Measurements from ENCODE around the gene CHST8. TPM values are rescaled to one million over a fixed set of nuclear protein-coding genes. Genes with fewer than 3 reads are reported as not detected.

The CHST8 gene
- total and polyA plus RNA-seq, 11 donors = 0.10 to 0.88 (median 0.22) TPM; not detected in 3

DNA sequence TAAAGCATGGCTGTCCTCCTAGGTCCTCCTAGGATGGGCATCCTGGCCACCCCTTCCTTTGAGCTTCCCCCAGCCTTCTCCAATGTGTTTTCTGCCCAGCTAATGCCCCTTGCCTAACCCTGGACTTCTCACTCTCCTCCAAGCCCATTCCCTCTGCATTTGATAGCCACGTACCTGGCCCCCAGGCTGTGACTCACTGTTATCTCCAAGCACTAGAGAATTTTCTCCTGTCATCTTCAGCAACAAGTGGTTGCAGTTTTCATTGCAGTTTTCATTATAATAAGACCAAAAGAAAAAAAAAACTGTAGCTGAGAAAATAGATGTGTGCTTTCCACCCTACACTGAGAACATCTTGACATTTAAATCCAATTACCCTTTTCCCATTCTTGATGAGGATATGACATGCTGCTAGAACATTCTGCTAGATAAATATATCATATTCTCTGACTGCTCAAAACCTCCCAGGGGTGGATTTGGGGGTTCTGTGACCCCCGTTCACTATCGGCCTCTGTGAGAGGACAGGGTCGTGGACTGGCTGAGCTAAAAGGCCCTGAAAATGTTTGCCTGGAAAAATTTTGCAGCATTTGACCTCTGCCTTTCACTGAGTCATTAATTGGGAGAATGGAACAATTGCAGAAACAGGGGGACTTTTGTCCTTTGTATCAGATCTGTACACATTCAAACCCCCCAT is 116.1 kb downstream of the CHST8 start:
- 61 to 72% (median 67%) methylated on average over 4 of the region's 4 CpGs for WGBS, 4 donors
- no peaks in the 10 kb centered on the region for H3K36me3 ChIP-seq
- no peaks in the 10 kb centered on the region for H3K4me1 ChIP-seq
- peaks cover 0 to 18% (median 0%) of the 10 kb centered on the region in 9 donors for H3K27me3 ChIP-seq
- H3K9me3 ChIP-seq = no peaks in the 10 kb centered on the region
- ATAC-seq = no peak
- H3K27ac ChIP-seq = no peak overlapping the region
- TF ChIP-seq POLR2A (IDR thresholded peaks at IDR 0.05) = no peak
- TF ChIP-seq, protein P1, sequence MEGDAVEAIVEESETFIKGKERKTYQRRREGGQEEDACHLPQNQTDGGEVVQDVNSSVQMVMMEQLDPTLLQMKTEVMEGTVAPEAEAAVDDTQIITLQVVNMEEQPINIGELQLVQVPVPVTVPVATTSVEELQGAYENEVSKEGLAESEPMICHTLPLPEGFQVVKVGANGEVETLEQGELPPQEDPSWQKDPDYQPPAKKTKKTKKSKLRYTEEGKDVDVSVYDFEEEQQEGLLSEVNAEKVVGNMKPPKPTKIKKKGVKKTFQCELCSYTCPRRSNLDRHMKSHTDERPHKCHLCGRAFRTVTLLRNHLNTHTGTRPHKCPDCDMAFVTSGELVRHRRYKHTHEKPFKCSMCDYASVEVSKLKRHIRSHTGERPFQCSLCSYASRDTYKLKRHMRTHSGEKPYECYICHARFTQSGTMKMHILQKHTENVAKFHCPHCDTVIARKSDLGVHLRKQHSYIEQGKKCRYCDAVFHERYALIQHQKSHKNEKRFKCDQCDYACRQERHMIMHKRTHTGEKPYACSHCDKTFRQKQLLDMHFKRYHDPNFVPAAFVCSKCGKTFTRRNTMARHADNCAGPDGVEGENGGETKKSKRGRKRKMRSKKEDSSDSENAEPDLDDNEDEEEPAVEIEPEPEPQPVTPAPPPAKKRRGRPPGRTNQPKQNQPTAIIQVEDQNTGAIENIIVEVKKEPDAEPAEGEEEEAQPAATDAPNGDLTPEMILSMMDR (IDR thresholded peaks at IDR 0.05) = no peak
- peak in 1 of 5 donors; percentile 12 for DNase-seq
- intact Hi-C loops (cut with DNase I) = no loop called here
- H3K4me3 ChIP-seq = no peak overlapping the region

DNA sequence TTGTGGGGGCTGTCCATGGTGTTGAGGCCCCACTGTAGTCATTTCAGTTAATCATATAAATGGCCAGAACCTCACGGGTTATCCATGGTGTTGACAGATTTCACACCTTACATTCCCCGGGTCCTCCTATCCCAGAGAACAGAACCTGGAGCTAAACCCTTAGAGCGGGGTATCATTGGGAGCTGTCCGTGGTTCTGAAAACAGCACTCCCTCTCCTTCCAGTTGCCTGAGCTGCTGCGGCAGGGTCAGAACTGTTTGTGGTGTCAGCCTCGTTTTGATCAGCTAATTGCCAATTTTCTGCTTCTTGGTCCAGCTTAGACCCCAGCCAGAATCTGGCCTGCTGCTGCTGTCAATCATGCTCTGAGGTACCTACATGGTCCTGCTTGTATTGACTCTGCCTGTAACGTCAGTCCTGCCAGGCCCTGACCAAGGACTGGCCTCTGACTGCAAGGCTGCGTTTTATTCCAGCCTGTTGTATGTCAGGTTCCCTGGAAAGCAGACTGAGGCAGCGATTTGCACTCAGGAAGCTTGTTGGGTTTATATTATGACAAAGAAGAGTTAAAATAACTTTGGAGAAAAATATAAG is 119.2 kb downstream of the CHST8 start:
- Histone ChIP-seq H3K9me3 (no peaks in the 10 kb centered on the region), H3K36me3 (no peaks in the 10 kb centered on the region), H3K27ac (no peak overlapping the region), H3K4me1 (no peaks in the 10 kb centered on the region), H3K4me3 (no peak overlapping the region), H3K27me3 (peaks cover 0 to 29% (median 0%) of the 10 kb centered on the region in 9 donors)
- TF ChIP-seq POLR2A (IDR thresholded peaks at IDR 0.05) = no peak
- TF ChIP-seq, protein P1 (IDR thresholded peaks at IDR 0.05) = no peak
- ATAC-seq (peak in 2 of 4 donors; percentile 58), DNase-seq (peak in 2 of 5 donors; percentile 25 to 30)
- 18 to 25% (median 20%) methylated on average over 8 to 9 of the region's 9 CpGs for WGBS, 4 donors
- intact Hi-C loops (cut with DNase I) = no loop called here

DNA sequence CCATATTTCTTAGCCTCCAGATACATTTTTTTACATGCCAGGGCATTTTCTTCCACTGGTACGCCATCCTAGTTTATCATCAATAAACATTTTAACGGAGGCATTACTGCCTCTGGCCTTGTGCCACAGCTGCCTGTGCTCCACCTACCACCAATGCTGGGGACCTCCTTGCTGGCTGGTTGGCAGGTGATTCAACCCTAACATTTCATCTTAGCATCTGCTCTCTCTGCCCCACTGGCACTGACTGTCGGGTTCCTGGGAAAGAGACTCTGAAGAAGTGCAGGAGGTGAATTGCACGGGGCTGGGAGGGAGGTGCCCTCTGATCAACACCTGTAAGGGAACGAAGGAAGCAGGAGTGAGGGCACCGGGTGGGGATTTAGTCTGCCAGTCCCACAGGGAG is 123.5 kb downstream of the CHST8 start:
- no peaks in the 10 kb centered on the region for H3K36me3 ChIP-seq
- TF ChIP-seq POLR2A (IDR thresholded peaks at IDR 0.05) = no peak
- TF ChIP-seq, protein P1 (IDR thresholded peaks at IDR 0.05) = no peak
- DNase-seq = peak in 1 of 5 donors; percentile 38
- H3K4me3 ChIP-seq = no peak overlapping the region
- H3K9me3 ChIP-seq = no peaks in the 10 kb centered on the region
- peaks cover 0 to 36% (median 2%) of the 10 kb centered on the region in 9 donors for H3K27me3 ChIP-seq
- no peak overlapping the region for H3K27ac ChIP-seq
- intact Hi-C loops (cut with DNase I) = no loop called here
- no peaks in the 10 kb centered on the region for H3K4me1 ChIP-seq
- 58 to 76% (median 67%) methylated on average over 6 of the region's 6 CpGs for WGBS, 4 donors
- no peak for ATAC-seq

DNA sequence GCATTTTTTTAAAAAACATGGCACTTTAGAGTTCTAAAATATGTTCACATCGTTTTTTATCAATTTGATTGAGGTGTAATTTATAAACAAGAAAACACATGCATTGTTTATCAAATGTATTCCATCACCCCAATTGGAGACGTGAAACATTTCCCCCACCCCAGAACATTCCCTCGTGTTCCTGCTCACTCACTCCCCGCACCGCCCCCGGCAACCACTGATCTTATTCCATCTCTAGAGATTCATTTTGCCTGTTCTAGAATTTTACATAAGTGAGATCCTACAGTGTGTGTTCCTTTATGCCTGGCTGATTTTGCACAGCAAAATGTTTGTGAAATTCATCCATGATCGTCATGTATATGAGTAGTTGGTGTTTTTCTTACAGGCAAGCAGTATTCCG is 124.4 kb downstream of the CHST8 start:
- Histone ChIP-seq H3K4me1 (no peaks in the 10 kb centered on the region), H3K27me3 (peaks cover 0 to 37% (median 0%) of the 10 kb centered on the region in 9 donors), H3K4me3 (no peak overlapping the region), H3K9me3 (no peaks in the 10 kb centered on the region), H3K27ac (no peak overlapping the region), H3K36me3 (no peaks in the 10 kb centered on the region)
- DNase-seq = no peak
- intact Hi-C loops (cut with DNase I) = no loop called here
- ATAC-seq = no peak
- TF ChIP-seq, protein P1 (IDR thresholded peaks at IDR 0.05) = no peak
- no peak for TF ChIP-seq POLR2A (IDR thresholded peaks at IDR 0.05)
- 74 to 79% (median 78%) methylated on average over 8 of the region's 8 CpGs for WGBS, 4 donors
